ENCODE data around the gene TMEM9. TPM values are rescaled to one million over a fixed set of nuclear protein-coding genes. Genes with fewer than 3 reads are reported as not detected.

Gene TMEM9
- total and polyA plus RNA-seq, 9 of the 15 experiments (the other 6 are each of a cell fraction or from before 2014, with no cell fraction given), result 30.4 to 107 (median 67.6) TPM

GRCh38 chr1:201172999-201173610 lies 18.8 kb upstream of the TMEM9 start (continued):
- TF ChIP-seq ZNF589 (CRISPR knock-in tag; IDR thresholded peaks at IDR 0.05; ENCODE audit: low read depth) (no peak), THRAP3 (IDR thresholded peaks at IDR 0.05; ENCODE audit: borderline replicate concordance) (no peak), ZHX1 (conservative IDR thresholded peaks at IDR 0.05; ENCODE audit: low read length) (no peak), HMG20A (CRISPR knock-in tag; conservative IDR thresholded peaks at IDR 0.05) (no peak), HINFP (tag; conservative IDR thresholded peaks at IDR 0.05; ENCODE audit: low read depth) (no peak), HNRNPL (IDR thresholded peaks at IDR 0.05; ENCODE audit: low read depth, low read length) (no peak), MGA (IDR thresholded peaks at IDR 0.05) (no peak)

Measured in K562 (cell line).